CD14-positive monocyte (primary cell): ENCODE data around the gene JHY. TPM values are rescaled to one million over a fixed set of nuclear protein-coding genes. Genes with fewer than 3 reads are reported as not detected.

Experiments used
- DNase-seq, 3 donors: peaks; one replicate each; pipeline ENCODE4 v3.0.0-alpha.2; 2011 to 2022
- H2AFZ ChIP-seq: 2 replicates; pipeline ENCODE4 v1.6.0; 2012; ENCODE audit warnings: mild to moderate bottlenecking, low read depth, low read length, inconsistent platforms; ENCODE audit not compliant: insufficient read depth, poor library complexity, severe bottlenecking
- H3K27ac ChIP-seq, 2 donors: 1 replicate in 1 of 2; 2 replicates in 1 of 2; pipeline ENCODE4 v1.5.1; 2012 to 2013; ENCODE audit warnings: low read length in 2 of 2, control low read depth in 1 of 2, inconsistent platforms in 1 of 2, low read depth in 1 of 2, mild to moderate bottlenecking in 1 of 2
- H3K27me3 ChIP-seq, 2 donors: one replicate each; pipeline versions ENCODE4 v1.6.0 to v1.6.1; 2011 to 2013; ENCODE audit warnings: low read length in 2 of 2; ENCODE audit not compliant: control insufficient read depth in 2 of 2, insufficient read depth in 2 of 2
- H3K36me3 ChIP-seq, 2 donors: replicated peaks in 1 of 2; 1 replicate in 1 of 2; 2 replicates in 1 of 2; pipeline versions ENCODE4 v1.5.1 to v1.6.1; 2012 to 2013; ENCODE audit warnings: low read length in 2 of 2, control low read depth in 1 of 2, inconsistent platforms in 1 of 2, mild to moderate bottlenecking in 1 of 2; ENCODE audit not compliant: insufficient read depth in 2 of 2, control insufficient read depth in 1 of 2
- H3K4me1 ChIP-seq, 2 donors: 1 replicate in 1 of 2; 2 replicates in 1 of 2; pipeline versions ENCODE4 v1.5.1 to v1.6.1; 2012 to 2013; ENCODE audit warnings: low read length in 2 of 2, control low read depth in 1 of 2, inconsistent platforms in 1 of 2, mild to moderate bottlenecking in 1 of 2, moderate library complexity in 1 of 2; ENCODE audit not compliant: insufficient read depth in 2 of 2, control insufficient read depth in 1 of 2
- H3K4me2 ChIP-seq: replicated peaks from 2 replicates; pipeline ENCODE3; 2012; ENCODE audit warnings: low read length, moderate library complexity, mild to moderate bottlenecking; ENCODE audit not compliant: poor library complexity, severe bottlenecking; ENCODE audit errors: extremely low read depth
- H3K4me3 ChIP-seq, 3 experiments: fragments of 200-600 bp in 1 of 3; sonication (generic) in 1 of 3; replicated peaks in 1 of 3; 1 replicate in 2 of 3; 2 replicates in 1 of 3; pipeline ENCODE4 v1.5.1; 2011 to 2013; ENCODE audit warnings: low read length in 3 of 3, mild to moderate bottlenecking in 3 of 3, control low read depth in 2 of 3, low read depth in 2 of 3, inconsistent platforms in 1 of 3, moderate library complexity in 1 of 3
- H3K79me2 ChIP-seq: 2 replicates; pipeline ENCODE4 v1.6.0; 2012; ENCODE audit warnings: mild to moderate bottlenecking, control low read depth, inconsistent platforms, low read length, moderate library complexity; ENCODE audit not compliant: insufficient read depth
- H3K9ac ChIP-seq: 2 replicates; pipeline ENCODE4 v1.6.0; 2017; ENCODE audit warnings: low read length, mild to moderate bottlenecking; ENCODE audit not compliant: insufficient read depth, poor library complexity, severe bottlenecking
- H3K9me3 ChIP-seq, 2 donors: replicated peaks in 1 of 2; 1 replicate in 1 of 2; 2 replicates in 1 of 2; pipeline versions ENCODE4 v1.5.1 to v1.6.1; 2012 to 2013; ENCODE audit warnings: low read length in 2 of 2, control low read depth in 1 of 2; ENCODE audit not compliant: control insufficient read depth in 1 of 2, insufficient read depth in 1 of 2
- H4K20me1 ChIP-seq: 2 replicates; pipeline ENCODE4 v1.6.0; 2012; ENCODE audit warnings: mild to moderate bottlenecking, low read length, control low read depth, moderate library complexity; ENCODE audit not compliant: insufficient read depth
- H3K27ac Mint-ChIP-seq, 7 donors: one replicate each; pipeline ENCODE4 v1.8.0; 2020; ENCODE audit warnings: mild to moderate bottlenecking in 7 of 7, mixed read lengths in 7 of 7, moderate library complexity in 6 of 7, inconsistent platforms in 2 of 7
- H3K27me3 Mint-ChIP-seq, 3 donors: one replicate each; pipeline ENCODE4 v1.8.0; 2021 to 2022; ENCODE audit warnings: low read depth in 3 of 3, mild to moderate bottlenecking in 3 of 3, mixed read lengths in 3 of 3, moderate library complexity in 3 of 3, inconsistent platforms in 1 of 3
- H3K36me3 Mint-ChIP-seq, 2 donors: one replicate each; pipeline ENCODE4 v1.8.0; 2020; ENCODE audit warnings: mixed read lengths in 2 of 2, inconsistent platforms in 1 of 2, mild to moderate bottlenecking in 1 of 2
- H3K4me1 Mint-ChIP-seq: one replicate; pipeline ENCODE4 v1.8.0; 2020; ENCODE audit warnings: mild to moderate bottlenecking, mixed read lengths
- H3K4me3 Mint-ChIP-seq, 2 donors: one replicate each; pipeline ENCODE4 v1.8.0; 2020; ENCODE audit warnings: mild to moderate bottlenecking in 2 of 2, mixed read lengths in 2 of 2, moderate library complexity in 1 of 2
- H3K9me3 Mint-ChIP-seq, 7 donors: one replicate each; pipeline ENCODE4 v1.8.0; 2020 to 2022; ENCODE audit warnings: mixed read lengths in 7 of 7, mild to moderate bottlenecking in 6 of 7, moderate library complexity in 6 of 7, inconsistent platforms in 2 of 7
- whole genome bisulfite sequencing: methylation state at CpG from one replicate; pipeline ENCODE4 v1.1.5; 2013; ENCODE audit warnings: missing lambda C conversion rate; ENCODE audit not compliant: insufficient coverage; 5-methylcytosine and 5-hydroxymethylcytosine counted together
- intact Hi-C, 2 donors: fragments of 100-400 bp; cut with micrococcal nuclease; formaldehyde crosslinking; loops; one replicate each; pipeline versions ENCODE4 v1.15.0 to v1.15.1; 2023
- polyA plus RNA-seq, 3 donors: library from polyadenylated mRNA; depleted of rRNA in 1 of 3; unstranded in 2 of 3; stranded (reverse) in 1 of 3; fragments of 300-500 nt in 2 of 3; fragments of >200 nt in 1 of 3; fragmentation: Illumina TruSeq in 2 of 3; gene quantifications; 1 replicate in 2 of 3; 2 replicates in 1 of 3; pipeline ENCODE4 v1.2.3, GENCODE V29; 2012 to 2021
- TF ChIP-seq, protein P1 (sequence below): fragments of 200-600 bp; IDR thresholded peaks from one replicate; pipeline ENCODE4 v1.8.0; 2022; ENCODE audit warnings: antibody characterized with exemption, mild to moderate bottlenecking

The JHY gene
- polyA plus RNA-seq, 3 donors = 0.68 to 0.91 (median 0.89) TPM

GRCh38 chr11:122877732-122878131 is 4.8 kb upstream of the JHY start:
- Histone ChIP-seq H2AFZ (no peak overlapping the region), H4K20me1 (no peaks in the 10 kb centered on the region), H3K4me3 (peak overlapping the region in 1 of 3 experiments; percentile 25), H3K9me3 (no peaks in the 10 kb centered on the region), H3K4me1 (peaks cover 5 to 7% of the 10 kb centered on the region in 2 donors), H3K4me2 (no peak overlapping the region), H3K9ac (no peak overlapping the region), H3K27ac (no peak overlapping the region), H3K79me2 (no peaks in the 10 kb centered on the region), H3K27me3 (peaks cover 6 to 18% of the 10 kb centered on the region in 2 donors), H3K36me3 (no peaks in the 10 kb centered on the region)
- TF ChIP-seq, protein P1, sequence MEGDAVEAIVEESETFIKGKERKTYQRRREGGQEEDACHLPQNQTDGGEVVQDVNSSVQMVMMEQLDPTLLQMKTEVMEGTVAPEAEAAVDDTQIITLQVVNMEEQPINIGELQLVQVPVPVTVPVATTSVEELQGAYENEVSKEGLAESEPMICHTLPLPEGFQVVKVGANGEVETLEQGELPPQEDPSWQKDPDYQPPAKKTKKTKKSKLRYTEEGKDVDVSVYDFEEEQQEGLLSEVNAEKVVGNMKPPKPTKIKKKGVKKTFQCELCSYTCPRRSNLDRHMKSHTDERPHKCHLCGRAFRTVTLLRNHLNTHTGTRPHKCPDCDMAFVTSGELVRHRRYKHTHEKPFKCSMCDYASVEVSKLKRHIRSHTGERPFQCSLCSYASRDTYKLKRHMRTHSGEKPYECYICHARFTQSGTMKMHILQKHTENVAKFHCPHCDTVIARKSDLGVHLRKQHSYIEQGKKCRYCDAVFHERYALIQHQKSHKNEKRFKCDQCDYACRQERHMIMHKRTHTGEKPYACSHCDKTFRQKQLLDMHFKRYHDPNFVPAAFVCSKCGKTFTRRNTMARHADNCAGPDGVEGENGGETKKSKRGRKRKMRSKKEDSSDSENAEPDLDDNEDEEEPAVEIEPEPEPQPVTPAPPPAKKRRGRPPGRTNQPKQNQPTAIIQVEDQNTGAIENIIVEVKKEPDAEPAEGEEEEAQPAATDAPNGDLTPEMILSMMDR = no peak
- intact Hi-C loops = no loop called here
- no CpG with 5 or more reads among the region's 5 CpGs for WGBS
- Mint-ChIP-seq H3K27ac (no peak overlapping the region), H3K4me1 (peaks cover 9% of the 10 kb centered on the region), H3K27me3 (peaks cover 24 to 28% (median 27%) of the 10 kb centered on the region in 3 donors), H3K36me3 (peaks cover 0 to 4% of the 10 kb centered on the region in 2 donors), H3K4me3 (peak overlapping the region; percentile 7 to 49), H3K9me3 (peaks cover 0 to 2% (median 0%) of the 10 kb centered on the region in 7 donors)
- no peak for DNase-seq

GRCh38 chr11:122879785-122880184 is 2.8 kb upstream of the JHY start:
- peaks cover 35 to 38% (median 35%) of the 10 kb centered on the region in 3 donors for H3K27me3 Mint-ChIP-seq
- Histone ChIP-seq H3K36me3 (no peaks in the 10 kb centered on the region), H3K4me1 (peaks cover 13 to 14% of the 10 kb centered on the region in 2 donors), H4K20me1 (no peaks in the 10 kb centered on the region), H3K4me2 (no peak overlapping the region), H3K79me2 (no peaks in the 10 kb centered on the region), H3K4me3 (no peak overlapping the region), H3K9me3 (no peaks in the 10 kb centered on the region), H3K27me3 (peaks cover 9 to 21% of the 10 kb centered on the region in 2 donors), H3K9ac (no peak overlapping the region), H2AFZ (no peak overlapping the region), H3K27ac (no peak overlapping the region)
- peaks cover 15% of the 10 kb centered on the region for H3K4me1 Mint-ChIP-seq
- H3K36me3 Mint-ChIP-seq = peaks cover 0 to 2% of the 10 kb centered on the region in 2 donors
- intact Hi-C loops = no loop called here
- TF ChIP-seq, protein P1 = no peak
- H3K27ac Mint-ChIP-seq = no peak overlapping the region
- no peak for DNase-seq
- no peak overlapping the region for H3K4me3 Mint-ChIP-seq
- H3K9me3 Mint-ChIP-seq = peaks cover 0 to 2% (median 0%) of the 10 kb centered on the region in 7 donors
- no CpG with 5 or more reads among the region's 4 CpGs for WGBS
